Stimulated activated CD8-positive, alpha-beta memory T cell treated with anti-CD3 and anti-CD28 coated beads, Interleukin-4, amount 100 ng/mL, for 24 hours (primary cell): ENCODE measurements around the gene SLC7A11.

Source experiments
- DNase-seq: peaks from one replicate; pipeline ENCODE4 v3.0.0-alpha.2; 2020; ENCODE audit warnings: low read depth

Gene SLC7A11

GRCh38 chr4:138205531-138206233 is 36.5 kb downstream of the SLC7A11 start:
- no peak for DNase-seq

DNA sequence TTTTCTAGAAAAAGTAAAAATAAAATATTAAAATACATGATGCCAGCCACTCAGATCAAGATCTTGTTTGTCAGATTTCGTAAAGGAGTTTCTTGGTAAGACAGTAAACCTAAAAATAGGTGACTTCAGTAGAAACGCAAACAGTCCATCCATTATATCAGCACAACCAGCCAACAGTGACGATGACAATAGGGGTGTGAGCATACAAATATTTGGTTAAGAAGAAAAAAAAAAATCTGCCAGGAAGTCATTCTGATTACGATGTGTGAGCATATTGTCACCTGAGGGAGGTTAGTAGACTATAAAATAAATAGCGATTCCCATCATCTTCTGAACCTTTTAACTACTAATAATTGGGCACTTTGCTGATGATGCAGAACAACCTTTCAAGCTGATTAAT is 37.6 kb downstream of the SLC7A11 start:
- no peak for DNase-seq

GRCh38 chr4:138202686-138203085 is 39.5 kb downstream of the SLC7A11 start:
- DNase-seq: no peak

DNA sequence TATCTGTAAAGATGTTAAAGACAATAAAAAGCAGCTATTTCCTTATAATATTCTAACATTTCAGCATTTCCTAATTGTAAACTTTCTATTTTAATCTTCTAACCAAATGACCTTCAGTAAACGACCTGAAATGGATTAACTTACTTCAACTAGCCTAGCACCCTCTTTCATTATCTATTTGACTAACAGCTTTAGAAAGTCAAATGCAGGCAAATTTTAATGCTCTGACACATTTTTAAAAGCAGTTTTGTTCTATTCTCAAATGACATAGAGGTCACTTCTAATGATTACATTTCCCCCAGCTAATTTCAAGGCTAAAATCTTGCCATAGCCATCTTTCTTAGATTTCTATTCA is 41.9 kb downstream of the SLC7A11 start:
- DNase-seq: no peak

DNA sequence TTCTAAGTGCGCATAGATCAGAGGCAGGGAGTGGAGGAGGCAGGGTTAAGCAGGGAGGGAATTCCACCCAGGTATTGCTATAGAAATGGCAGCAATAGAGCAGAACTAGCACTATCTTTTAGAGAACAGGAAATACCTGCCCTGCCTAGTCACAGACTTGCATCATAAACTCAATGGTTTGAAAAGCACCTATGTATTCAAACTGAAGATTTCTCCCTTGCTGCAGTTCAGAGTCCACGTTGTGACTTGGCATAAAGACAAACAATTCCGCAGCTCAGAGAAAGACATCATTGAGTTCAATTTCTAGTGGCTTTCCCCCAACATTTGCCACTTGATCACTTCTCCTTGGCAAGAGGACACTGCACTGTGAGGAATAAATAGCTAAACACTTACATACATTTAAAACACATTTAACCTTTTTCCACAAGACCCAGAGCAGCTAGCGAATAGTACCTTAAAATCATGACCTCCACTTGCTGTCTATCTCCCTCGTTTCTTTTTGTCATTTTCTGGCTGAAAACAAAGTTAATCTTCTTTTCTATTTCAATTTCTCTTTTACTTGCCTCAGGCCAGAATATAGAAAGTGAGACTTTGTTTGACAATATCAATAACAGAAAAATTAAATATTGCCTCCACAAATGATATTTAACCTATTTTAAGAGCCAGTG is 42.4 kb downstream of the SLC7A11 start:
- no peak for DNase-seq

DNA sequence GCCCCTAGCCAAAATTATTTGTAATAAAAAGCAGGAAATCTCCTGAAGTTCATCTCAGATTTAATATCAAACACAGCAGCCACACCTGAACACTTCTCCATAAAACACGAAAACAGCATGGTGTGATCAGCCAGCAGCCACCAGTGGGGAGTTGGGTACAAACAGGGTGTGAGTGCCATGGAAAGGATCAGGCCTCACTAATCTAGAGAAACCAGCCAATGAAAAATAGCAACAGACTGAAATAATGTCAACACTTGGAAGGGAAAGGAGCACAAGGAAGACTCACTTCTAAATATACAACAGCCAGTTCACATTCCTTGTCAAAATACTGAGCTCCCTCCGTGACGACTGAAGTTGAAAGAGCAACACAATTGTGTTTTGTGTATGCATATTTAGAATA is 46.0 kb downstream of the SLC7A11 start:
- no peak for DNase-seq

GRCh38 chr4:138193963-138194362 is 48.2 kb downstream of the SLC7A11 start:
- no peak for DNase-seq

DNA sequence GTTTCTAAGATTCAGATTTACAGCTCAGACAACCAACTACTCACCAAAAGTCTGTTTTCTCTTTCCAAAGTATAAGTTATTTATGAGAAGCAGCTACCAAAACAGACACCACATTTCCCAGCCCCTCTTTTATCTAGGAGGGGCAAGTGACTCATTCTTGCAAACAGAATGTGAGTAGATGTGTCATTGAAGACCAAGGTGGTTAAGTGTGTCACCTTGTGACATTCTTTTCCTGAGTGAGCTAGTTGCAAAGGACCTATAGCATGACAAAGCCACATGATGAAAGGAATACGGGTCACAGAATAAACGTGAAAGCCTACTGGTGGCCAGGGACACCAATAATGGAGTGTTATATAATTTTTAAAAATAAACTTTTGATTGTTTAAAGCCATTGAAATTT is 50.0 kb downstream of the SLC7A11 start:
- no peak for DNase-seq

GRCh38 chr4:138190452-138190858 is 51.7 kb downstream of the SLC7A11 start:
- no peak for DNase-seq

GRCh38 chr4:138189206-138189605 is 52.9 kb downstream of the SLC7A11 start:
- no peak for DNase-seq

GRCh38 chr4:138188406-138189084 is 53.6 kb downstream of the SLC7A11 start:
- DNase-seq: no peak

DNA sequence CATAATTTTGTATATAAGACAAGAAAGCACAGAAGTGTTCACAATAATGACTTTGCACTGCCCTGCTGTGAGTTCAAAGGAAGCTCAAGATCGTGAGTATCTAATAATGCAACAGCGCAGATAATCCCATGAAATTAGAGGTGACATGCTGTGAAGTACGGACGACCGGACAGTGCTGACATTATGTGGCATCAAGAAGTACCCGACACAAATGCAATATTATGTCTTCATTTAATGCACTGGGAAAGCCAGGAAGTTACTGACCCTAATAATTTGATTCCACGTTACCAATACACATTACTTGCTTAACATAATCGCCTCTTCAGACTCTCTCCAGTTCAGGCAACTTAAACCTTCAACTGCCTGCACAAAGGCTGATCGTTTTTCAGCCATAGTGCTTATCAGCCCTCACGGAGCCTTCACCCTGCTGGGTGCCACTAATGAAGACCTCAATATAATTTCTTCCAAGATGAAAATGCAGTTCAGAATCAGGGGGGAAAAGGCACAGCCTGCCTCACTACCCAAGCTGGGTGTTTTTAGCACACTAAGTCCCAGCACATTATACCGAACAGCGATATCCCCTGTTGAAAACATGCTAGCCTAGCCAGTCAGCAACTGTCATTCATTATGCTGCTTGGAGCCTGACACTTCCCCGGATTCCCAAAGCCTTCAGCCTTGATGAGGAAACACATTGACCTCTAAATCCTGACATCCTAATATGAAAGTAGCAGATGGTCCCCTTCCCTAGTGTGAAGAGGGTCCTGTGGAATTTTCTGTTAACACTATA is 56.1 kb downstream of the SLC7A11 start:
- no peak for DNase-seq

GRCh38 chr4:138184886-138185285 is 57.3 kb downstream of the SLC7A11 start:
- no peak for DNase-seq

GRCh38 chr4:138182838-138183426 is 59.2 kb downstream of the SLC7A11 start:
- DNase-seq: no peak

DNA sequence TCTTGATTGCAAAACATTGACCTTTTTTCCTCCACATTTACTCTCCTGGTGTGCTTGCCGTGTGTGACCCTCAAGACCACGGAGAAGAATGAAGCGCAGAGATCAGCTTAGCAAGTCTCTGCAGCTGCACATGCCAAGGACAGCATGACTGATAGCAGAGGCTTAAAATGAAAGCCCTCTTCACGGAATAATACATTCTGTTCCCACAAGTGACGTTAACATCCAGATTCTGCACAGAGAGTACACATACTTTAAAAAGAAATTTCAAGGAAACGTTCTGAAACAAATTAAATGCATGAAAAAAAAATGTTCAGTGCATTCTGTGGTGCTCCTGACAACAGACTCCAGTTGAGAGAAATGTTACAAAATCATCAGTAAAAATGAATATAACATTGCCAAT is 60.9 kb downstream of the SLC7A11 start:
- no peak for DNase-seq

DNA sequence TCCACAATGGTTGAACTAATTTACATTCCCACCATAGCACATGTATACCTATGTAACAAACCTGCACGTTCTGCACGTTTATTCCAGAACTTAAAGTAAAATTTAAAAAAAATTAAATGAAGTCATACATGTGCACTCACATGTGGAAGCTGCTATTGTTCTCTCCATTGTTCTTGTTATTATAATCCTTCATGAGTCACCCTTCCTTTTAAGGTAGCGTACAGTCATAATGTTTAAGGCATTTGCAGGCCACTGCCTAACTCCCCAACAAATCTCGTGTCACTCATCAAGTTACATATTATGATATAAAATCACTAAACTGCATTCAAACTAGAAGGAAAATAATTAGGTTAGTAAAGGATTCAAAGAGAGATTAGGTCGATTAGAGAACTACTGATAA is 63.6 kb downstream of the SLC7A11 start:
- DNase-seq: no peak

DNA sequence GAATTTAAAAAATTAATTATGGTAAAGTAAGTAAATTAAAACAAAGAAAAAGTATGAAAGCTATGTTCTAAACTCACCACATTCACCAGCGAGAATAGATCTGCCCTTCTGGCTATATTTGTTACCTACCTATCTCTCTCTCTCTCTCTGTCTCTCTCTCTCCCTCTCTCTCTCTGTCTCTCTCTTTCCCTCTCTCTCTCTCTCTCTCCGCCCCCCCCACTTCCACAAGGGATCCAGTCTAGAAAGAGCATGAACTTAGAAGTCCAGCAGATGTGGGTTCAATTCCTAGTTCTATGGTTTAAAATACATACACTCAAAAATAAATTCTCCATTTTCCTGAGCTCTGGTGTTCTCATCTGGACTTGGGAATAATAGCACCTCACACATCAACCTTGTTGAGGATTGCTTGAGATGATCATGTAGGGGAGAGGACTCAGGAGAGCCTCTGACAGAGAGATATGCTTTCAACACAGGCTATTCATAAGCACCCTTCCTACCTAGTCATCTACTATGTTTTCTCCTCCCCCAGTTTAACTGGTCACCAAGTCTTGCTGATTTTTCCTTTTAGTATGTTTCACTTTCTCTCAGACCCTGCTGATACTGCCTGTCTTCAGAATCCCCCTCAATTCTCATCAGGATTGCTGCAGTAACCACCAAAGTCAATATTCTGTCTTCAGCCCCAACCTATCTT is 64.7 kb downstream of the SLC7A11 start:
- DNase-seq: no peak

DNA sequence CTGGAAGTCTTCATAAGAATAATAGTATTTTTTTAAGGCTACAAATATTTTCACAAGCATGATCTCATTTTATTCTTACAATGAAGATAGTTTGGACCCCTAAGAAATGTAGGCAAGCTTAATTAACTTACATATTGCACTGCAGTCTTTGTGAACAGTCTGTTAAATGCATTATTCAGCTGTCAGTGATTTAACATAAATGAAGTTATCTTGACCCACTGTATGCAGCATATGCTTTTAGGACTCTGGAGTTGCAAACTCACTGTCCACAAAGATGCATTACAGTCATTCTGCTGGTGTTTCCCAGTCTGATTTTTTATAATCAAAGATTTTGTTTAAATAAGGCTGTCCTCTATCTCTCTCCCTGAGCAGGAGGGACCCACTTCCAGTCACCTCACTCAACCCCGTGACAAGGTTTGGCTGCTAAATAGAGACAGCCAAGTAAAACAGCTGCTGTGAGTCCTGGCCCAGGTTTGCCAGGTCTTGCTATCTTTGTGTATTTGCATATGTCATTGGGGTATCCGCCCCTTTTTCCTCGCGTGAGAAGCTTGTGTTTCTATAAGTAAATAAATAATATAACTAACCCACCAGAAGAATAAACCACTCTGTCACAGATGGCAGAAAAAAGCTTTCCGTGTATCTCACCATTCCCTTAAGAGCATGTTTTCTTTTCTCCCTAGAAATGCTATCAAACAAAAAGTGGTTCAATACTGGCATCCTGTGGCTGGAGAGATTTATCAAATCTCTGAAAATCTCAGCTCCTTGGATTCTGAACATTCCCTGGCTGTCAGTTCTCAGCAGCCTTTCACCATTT is 67.0 kb downstream of the SLC7A11 start:
- no peak for DNase-seq

DNA sequence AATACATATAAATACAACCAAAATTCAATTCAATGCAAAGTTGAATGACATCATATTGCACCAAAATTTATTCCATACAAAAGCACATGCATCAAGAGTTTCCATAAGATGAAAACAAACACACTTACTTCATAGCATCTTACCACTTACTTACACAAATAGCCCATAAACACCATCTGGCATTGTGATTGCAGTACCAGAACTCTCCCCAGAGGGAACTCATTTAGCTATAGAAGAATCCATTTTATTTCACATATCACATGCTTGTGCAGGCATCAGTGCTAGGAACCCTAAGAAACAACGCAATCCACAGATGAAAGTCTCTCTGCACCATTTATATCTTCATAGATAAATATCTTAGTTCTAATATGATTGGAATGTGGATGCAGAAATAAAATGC is 77.9 kb downstream of the SLC7A11 start:
- no peak for DNase-seq

- no peak for DNase-seq
Measured at GRCh38 chr4:138163171-138163570, 79.0 kb downstream of the SLC7A11 start.

DNA sequence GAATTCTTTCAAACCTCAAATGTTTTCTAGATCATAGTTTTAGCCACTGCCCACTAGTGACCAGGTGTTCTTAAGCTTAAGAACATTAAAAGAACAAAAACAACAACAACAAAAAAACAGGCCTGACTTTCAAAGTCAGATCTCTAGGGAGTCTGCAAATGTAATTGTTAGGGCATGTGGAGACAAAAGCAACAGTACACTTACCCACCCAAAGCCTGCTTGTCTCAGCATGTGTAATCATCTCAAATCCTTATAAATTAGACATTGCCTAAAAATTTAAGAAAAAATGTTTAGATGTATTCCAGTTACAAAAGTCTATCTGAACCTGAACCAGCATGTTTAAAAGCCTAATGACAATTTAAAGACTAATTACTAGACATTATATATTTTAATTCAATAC is 79.9 kb downstream of the SLC7A11 start:
- no peak for DNase-seq
